NCI-H1048 (cell line): ENCODE data around the gene ATP7A.
"Not testable (repeated sequence)": the region's sequence is repeated elsewhere in the genome, so short reads cannot be mapped to it uniquely, and the experiment has no call there.

Experiments
- DNase-seq: peaks from one replicate; lab custom pipeline; 2025; lab: John Stamatoyannopoulos, UW

Gene ATP7A

GRCh38 chrX:78037881-78038280, 127.4 kb downstream of the ATP7A start:
- DNase-seq, result no peak

DNA sequence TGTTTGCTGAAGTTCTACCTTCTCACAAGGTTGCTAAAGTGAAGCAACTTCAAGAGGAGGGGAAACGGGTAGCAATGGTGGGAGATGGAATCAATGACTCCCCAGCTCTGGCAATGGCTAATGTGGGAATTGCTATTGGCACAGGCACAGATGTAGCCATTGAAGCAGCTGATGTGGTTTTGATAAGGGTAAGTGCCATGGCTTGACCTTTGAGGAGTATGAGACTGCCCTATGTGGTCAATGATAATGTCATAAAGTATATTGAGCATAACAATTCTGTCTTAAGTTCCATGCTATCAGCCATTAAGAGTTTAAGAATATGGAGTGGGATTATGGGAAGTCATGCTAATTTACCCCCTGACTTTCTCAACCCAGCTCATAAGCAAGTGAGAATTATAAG, 132.1 kb downstream of the ATP7A start:
- no peak for DNase-seq

DNA sequence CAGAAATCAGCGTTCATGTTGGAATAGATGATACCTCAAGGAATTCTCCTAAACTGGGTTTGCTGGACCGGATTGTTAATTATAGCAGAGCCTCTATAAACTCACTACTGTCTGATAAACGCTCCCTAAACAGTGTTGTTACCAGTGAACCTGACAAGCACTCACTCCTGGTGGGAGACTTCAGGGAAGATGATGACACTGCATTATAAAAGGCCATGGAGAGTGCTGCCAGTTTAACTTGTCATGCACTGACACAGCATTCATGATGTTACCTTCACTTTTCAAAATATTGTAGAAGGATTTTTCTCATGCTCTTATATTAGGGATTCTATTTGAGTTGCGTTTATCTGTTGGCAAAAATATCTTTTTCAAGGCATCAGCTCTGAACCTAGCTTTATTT, 135.9 kb downstream of the ATP7A start:
- DNase-seq, result no peak

DNA sequence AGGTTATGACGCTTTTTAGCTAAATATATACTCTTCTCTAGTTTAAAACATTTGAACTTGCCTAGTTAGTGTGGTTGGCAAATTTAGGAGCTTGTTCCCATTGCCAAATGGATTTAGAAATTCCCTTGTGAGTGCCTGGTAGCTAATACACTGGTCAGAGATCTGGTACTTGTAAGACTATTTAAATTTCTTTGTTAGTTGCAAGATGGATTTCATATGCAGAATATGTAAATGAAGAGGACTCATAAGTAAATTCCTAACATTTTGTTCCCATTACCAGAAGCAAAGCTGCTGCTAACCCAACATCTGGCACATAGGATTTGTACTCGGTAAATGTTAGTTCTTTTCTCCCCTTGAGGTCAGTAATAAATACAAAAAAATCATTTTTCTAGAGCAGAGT, 137.6 kb downstream of the ATP7A start:
- DNase-seq, result no peak

- DNase-seq, result no peak
Observed at GRCh38 chrX:78063687-78064086, 153.2 kb downstream of the ATP7A start.

DNA sequence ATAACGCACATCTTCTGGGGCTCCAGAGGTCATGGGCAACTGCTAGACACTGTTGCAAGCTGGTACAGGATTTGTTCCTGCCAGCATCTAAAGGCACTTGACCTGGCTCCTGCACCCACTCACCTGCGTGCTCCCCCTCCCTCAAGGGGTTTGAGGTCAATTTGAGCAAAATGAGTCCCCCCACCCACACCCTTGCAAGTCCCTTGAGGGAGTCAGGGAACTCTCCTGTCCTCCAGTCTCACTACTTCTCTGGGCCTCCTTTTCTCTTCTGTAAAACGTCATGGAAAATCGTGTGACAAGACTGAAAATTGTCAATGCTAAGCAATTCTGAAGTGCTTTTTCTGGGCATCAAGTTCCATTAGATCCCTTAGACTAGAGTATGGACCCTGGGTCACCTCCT, 153.7 kb downstream of the ATP7A start:
- DNase-seq, result no peak

GRCh38 chrX:78064698-78065601, 154.5 kb downstream of the ATP7A start:
- not testable (repeated sequence) for DNase-seq

DNA sequence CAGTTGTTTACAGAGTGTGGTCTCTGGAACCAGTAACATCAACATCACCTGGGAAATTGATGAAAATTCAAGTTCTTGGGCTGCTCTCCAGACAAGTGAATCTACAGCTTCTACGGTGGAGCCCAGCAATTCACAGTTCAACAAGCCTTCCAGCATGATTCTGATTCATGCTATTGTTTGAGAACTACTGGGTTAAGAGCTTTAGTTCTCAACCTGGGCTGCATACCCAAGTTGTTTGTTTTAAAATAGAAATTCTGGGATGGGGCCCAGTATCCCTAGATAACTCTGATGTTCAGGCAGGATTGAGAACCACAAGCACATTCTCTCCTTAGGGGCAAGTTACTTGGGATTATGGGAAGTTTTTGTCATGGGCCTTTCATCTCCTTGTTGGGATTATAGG, 155.6 kb downstream of the ATP7A start:
- no peak for DNase-seq

DNA sequence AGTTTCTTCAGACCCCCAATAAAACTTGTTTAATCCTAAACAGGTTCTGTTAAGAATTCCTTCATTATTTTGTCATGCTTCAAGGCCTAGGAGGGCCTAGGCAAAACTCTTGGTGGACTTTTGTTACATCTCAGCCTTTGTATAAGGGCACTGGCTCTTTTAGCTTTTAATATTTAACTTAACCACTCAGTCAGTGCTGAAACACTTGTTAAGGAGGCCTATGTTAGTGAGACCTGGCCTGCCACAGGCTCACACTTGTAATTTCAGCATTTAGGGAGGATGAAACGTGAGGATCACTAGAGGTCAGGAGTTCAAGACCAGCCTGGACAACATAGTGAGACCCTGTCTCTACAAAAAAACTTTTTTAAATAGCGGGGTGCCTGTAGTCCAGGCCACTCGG, 160.8 kb downstream of the ATP7A start:
- no peak for DNase-seq

GRCh38 chrX:78073147-78074077, 162.9 kb downstream of the ATP7A start:
- not testable (repeated sequence) for DNase-seq

DNA sequence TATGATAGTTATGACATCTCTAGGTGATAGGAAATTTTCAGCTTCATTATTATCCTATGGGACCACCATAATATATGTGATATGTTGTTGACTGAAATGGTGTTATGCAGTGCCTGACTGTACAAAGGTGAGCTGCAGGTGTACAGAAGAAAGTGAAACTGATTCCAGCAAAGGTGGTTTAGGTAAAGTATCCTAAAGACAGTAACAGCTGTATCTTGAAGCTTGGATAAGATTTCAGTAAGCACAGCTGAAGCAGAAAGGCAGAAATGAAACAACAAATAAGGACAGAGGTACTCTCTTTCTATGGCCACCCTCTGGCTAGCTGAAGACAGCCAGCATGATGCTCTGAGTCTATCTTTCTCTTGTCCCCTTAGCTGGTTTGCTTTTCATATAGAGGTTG, 163.6 kb downstream of the ATP7A start:
- DNase-seq, result no peak

GRCh38 chrX:78075787-78076389, 165.4 kb downstream of the ATP7A start:
- DNase-seq, result no peak

DNA sequence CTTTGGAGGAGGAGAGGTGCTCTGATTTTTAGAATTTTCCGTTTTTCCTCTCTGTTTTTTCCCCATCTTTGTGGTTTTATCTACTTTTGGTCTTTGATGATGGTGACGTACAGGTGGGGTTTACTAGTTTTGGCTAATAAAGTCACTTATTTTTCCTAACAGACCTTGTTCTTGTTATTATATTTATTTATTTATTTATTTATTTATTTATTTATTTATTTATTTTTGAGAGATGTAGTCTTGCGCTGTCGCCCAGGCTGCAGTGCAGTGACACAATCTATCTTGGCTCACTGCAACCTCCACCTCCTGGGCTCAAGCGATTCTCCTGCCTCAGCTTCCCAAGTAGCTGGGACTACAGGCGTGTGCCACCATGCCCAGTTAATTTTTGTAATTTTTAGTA, 170.9 kb downstream of the ATP7A start:
- DNase-seq, result not testable (repeated sequence)

- DNase-seq, result no peak
Observed at GRCh38 chrX:78092296-78092695, 181.8 kb downstream of the ATP7A start.

DNA sequence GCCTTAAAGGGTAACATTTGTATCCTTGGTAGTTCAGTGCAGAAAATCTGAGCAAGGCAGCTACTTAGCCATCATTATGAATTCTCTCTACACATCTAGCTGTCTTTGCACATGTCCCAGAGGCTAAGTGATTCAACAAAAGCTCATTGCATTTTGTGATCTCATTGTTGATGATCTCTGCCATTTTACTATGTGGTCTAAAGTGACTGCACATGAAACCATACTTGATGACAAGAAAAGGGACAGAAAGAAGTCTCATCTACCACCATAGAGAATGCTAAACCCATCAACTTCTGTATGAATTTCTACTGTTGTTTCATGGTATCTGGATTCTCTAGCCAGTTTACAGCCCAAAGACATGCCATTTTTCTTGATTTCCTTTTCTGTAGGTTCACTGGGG, 187.6 kb downstream of the ATP7A start:
- no peak for DNase-seq
